HEK293 (cell line): ENCODE data around the gene STOX1.
"Not testable (repeated sequence)": the region's sequence is repeated elsewhere in the genome, so short reads cannot be mapped to it uniquely, and the experiment has no call there.

ENCODE experiments used
- CTCF ChIA-PET: fragments of 350-600 bp; formaldehyde crosslinking; extraction: SDS; loops from one replicate; lab custom pipeline; 2021; ENCODE audit warnings: antibody characterized with exemption; lab: Yijun Ruan, JAX
- POLR2A ChIA-PET: fragments of 300-600 bp; formaldehyde crosslinking; extraction: SDS; loops from one replicate; lab custom pipeline; 2020; ENCODE audit warnings: antibody characterized with exemption, inconsistent platforms; lab: Yijun Ruan, JAX
- H3K27ac ChIP-seq: fragments of 200-500 bp; sonication (Bioruptor generic); 2 replicates; pipeline ENCODE4 v1.5.1; 2014; ENCODE audit warnings: low read depth, low read length, control low read depth, inconsistent platforms; ENCODE audit errors: extremely low read depth
- H3K36me3 ChIP-seq, 2 experiments: fragments of 200-500 bp in 1 of 2; sonication (Bioruptor generic) in 1 of 2; 1 replicate in 1 of 2; 2 replicates in 1 of 2; pipeline ENCODE4 v1.5.1; 2014 to 2017; ENCODE audit warnings: inconsistent platforms in 2 of 2, low read length in 2 of 2; ENCODE audit not compliant: control insufficient read depth in 2 of 2, insufficient read depth in 1 of 2
- H3K4me1 ChIP-seq: fragments of 200-500 bp; sonication (Bioruptor generic); 2 replicates; pipeline ENCODE4 v1.5.1; 2014; ENCODE audit warnings: mild to moderate bottlenecking, low read length, inconsistent platforms; ENCODE audit not compliant: control insufficient read depth, insufficient read depth
- H3K4me3 ChIP-seq: 2 replicates; pipeline ENCODE4 v1.5.1; 2011; ENCODE audit warnings: low read depth, mild to moderate bottlenecking, control low read depth, low read length, moderate library complexity
- H3K9me3 ChIP-seq: fragments of 200-500 bp; sonication (Bioruptor generic); 2 replicates; pipeline ENCODE4 v1.5.1; 2014; ENCODE audit warnings: low read depth, low read length, inconsistent platforms; ENCODE audit not compliant: control insufficient read depth, insufficient read depth
- GLI4 ChIP-seq: fragments of 450-650 bp; formaldehyde crosslinking; IDR thresholded peaks from 2 replicates; pipeline ENCODE4 v1.5.1; 2016; ENCODE audit warnings: missing biosample characterization, missing genetic modification characterization
- GLIS2 ChIP-seq: fragments of 450-650 bp; formaldehyde crosslinking; IDR thresholded peaks from 2 replicates; pipeline ENCODE4 v1.5.1; 2016; ENCODE audit warnings: missing biosample characterization, missing genetic modification characterization
- PRDM4 ChIP-seq: fragments of 450-650 bp; formaldehyde crosslinking; IDR thresholded peaks from 2 replicates; pipeline ENCODE4 v1.5.1; 2017; ENCODE audit warnings: missing biosample characterization, missing genetic modification characterization
- SETDB1 ChIP-seq: IDR thresholded peaks from one replicate; pipeline ENCODE4 v1.6.1; 2017; ENCODE audit warnings: mild to moderate bottlenecking, low read length, moderate library complexity, mixed read lengths; ENCODE audit not compliant: insufficient read length
- ZEB2 ChIP-seq: fragments of 450-650 bp; formaldehyde crosslinking; IDR thresholded peaks from 2 replicates; pipeline ENCODE4 v1.5.1; 2016; ENCODE audit warnings: missing biosample characterization, missing genetic modification characterization
- ZNF202 ChIP-seq: fragments of 450-650 bp; formaldehyde crosslinking; IDR thresholded peaks from 2 replicates; pipeline ENCODE4 v1.5.1; 2016; ENCODE audit warnings: missing biosample characterization, missing genetic modification characterization, borderline replicate concordance
- ZNF26 ChIP-seq: fragments of 450-650 bp; formaldehyde crosslinking; IDR thresholded peaks from 2 replicates; pipeline ENCODE4 v1.5.1; 2016; ENCODE audit warnings: missing biosample characterization, missing genetic modification characterization
- ZNF404 ChIP-seq: fragments of 450-650 bp; formaldehyde crosslinking; IDR thresholded peaks from 2 replicates; pipeline ENCODE4 v1.5.1; 2017; ENCODE audit warnings: missing biosample characterization, missing genetic modification characterization
- ZNF529 ChIP-seq: fragments of 450-650 bp; formaldehyde crosslinking; IDR thresholded peaks from 2 replicates; pipeline ENCODE4 v1.5.1; 2017; ENCODE audit warnings: missing genetic modification characterization, missing biosample characterization; ENCODE audit not compliant: insufficient replicate concordance
- ZNF530 ChIP-seq: fragments of 450-650 bp; formaldehyde crosslinking; IDR thresholded peaks from 2 replicates; pipeline ENCODE4 v1.5.1; 2016; ENCODE audit warnings: low read depth, missing biosample characterization, missing genetic modification characterization
- ZNF549 ChIP-seq: fragments of 450-650 bp; IDR thresholded peaks from 2 replicates; pipeline ENCODE4 v1.5.1; 2018; ENCODE audit warnings: missing biosample characterization, missing genetic modification characterization, mild to moderate bottlenecking, inconsistent platforms, moderate library complexity
- ZNF560 ChIP-seq: fragments of 450-650 bp; formaldehyde crosslinking; IDR thresholded peaks from 2 replicates; pipeline ENCODE4 v1.5.1; 2017; ENCODE audit warnings: missing biosample characterization, missing genetic modification characterization, borderline replicate concordance
- ZNF561 ChIP-seq: fragments of 450-650 bp; IDR thresholded peaks from 2 replicates; pipeline ENCODE4 v1.5.1; 2018; ENCODE audit warnings: missing biosample characterization, missing genetic modification characterization, borderline replicate concordance
- ZNF610 ChIP-seq: fragments of 450-650 bp; formaldehyde crosslinking; IDR thresholded peaks from 2 replicates; pipeline ENCODE4 v1.5.1; 2016; ENCODE audit warnings: missing biosample characterization, missing genetic modification characterization, borderline replicate concordance
- ZNF626 ChIP-seq: fragments of 450-650 bp; sonication (Bioruptor Pico); formaldehyde crosslinking; IDR thresholded peaks from 2 replicates; pipeline ENCODE4 v1.5.1; 2018; ENCODE audit warnings: missing biosample characterization, missing genetic modification characterization, inconsistent platforms
- ZNF692 ChIP-seq: fragments of 450-650 bp; formaldehyde crosslinking; IDR thresholded peaks from 2 replicates; pipeline ENCODE4 v1.5.1; 2016; ENCODE audit warnings: missing biosample characterization, missing genetic modification characterization
- TF ChIP-seq, protein P1 (sequence below): fragments of 450-650 bp; formaldehyde crosslinking; optimal IDR thresholded peaks from 2 replicates; pipeline ENCODE3; 2016; ENCODE audit warnings: missing biosample characterization, mild to moderate bottlenecking, missing genetic modification characterization

Gene STOX1

DNA sequence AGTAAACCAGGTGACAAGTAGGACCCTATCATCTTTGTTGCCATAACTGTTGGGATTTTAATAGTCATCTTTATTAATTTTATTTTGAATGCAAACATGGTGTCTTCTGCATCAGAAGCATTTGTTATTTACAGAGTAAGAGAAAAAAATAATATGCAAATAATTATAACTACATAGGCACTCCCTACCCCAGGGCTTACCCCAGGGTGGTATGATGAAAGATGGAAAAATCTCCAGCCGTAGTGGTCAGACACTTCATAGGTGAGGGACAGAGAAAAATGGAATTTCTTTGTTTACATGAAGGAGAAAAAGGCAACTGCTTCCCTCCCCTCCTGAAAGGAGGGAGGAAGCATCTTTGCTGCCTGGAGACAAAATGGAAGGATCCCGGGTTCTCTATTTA lies 29.7 kb downstream of the STOX1 start (continued):
- TF ChIP-seq GLIS2 (tag by site-specific recombination) (no peak), SETDB1 (no peak), ZNF530 (tag by site-specific recombination) (no peak), ZNF626 (tag by site-specific recombination) (no peak), ZNF692 (tag by site-specific recombination) (no peak), ZNF560 (no peak), ZNF202 (no peak)
- TF ChIP-seq, protein P1, sequence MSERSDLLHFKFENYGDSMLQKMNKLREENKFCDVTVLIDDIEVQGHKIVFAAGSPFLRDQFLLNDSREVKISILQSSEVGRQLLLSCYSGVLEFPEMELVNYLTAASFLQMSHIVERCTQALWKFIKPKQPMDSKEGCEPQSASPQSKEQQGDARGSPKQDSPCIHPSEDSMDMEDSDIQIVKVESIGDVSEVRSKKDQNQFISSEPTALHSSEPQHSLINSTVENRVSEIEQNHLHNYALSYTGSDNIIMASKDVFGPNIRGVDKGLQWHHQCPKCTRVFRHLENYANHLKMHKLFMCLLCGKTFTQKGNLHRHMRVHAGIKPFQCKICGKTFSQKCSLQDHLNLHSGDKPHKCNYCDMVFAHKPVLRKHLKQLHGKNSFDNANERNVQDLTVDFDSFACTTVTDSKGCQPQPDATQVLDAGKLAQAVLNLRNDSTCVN (tag by site-specific recombination) = no peak

DNA sequence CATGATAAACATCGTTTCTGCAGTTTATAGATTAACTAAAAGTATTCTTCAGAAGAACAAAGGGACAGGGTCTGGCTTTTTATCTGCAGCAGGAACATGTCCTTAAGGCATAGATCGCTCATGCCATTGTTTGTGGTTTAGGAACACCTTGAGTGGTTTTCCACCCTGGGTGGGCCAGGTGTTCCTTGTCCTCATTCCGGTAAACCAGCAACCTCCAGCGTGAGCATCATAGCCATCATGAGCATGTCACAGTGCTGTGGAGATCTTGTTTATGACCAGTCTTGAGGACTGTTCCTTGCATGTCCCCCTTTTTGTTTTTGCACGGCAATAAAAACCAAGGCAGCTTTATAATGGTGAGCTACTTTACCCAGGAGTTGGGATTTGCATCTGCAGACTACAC lies 33.9 kb downstream of the STOX1 start:
- H3K4me3 ChIP-seq = no peak overlapping the region
- no peaks in the 10 kb centered on the region for H3K9me3 ChIP-seq
- H3K4me1 ChIP-seq = no peaks in the 10 kb centered on the region
- no peak overlapping the region for H3K27ac ChIP-seq
- TF ChIP-seq ZNF529 (tag by site-specific recombination) (peak; percentile 29), ZNF26 (tag by site-specific recombination) (peak; percentile 33; the same call in 1 of the 2 replicates), ZNF610 (0 out of 2 replicates have a peak, but pooled peaks have one; percentile 48), GLI4 (tag by site-specific recombination) (no peak), ZNF404 (no peak), ZNF549 (tag by site-specific recombination) (peak; percentile 47; the same call in 1 of the 2 replicates), SETDB1 (peak; percentile 88), ZEB2 (tag by site-specific recombination) (no peak)
- ChIA-PET POLR2A (no interaction called here), CTCF (no interaction called here)
- H3K36me3 ChIP-seq = no peaks in the 10 kb centered on the region

DNA sequence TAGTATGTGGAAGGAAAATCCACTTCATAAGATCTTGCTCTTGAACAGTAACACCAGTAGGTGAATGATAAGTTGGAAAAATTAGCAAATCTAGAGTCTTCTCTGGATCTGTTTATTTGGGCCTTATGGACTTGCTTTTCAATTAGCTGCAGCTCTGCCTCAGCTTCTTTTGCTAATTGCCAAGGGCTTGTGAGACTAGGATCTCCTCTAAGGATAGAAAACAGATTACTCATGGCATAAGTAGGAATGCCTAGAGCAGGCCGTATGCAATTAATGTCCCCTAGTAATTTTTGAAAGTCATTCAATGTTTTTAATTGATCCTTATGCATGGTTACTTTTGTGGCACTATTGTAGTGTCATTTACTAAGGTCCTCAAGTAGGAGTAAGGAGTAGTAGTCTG lies 37.3 kb downstream of the STOX1 start:
- Histone ChIP-seq H3K36me3 (no peaks in the 10 kb centered on the region), H3K27ac (no peak overlapping the region), H3K4me3 (no peak overlapping the region), H3K9me3 (no peaks in the 10 kb centered on the region), H3K4me1 (no peaks in the 10 kb centered on the region)
- ChIA-PET POLR2A (no interaction called here), CTCF (no interaction called here)
- TF ChIP-seq ZNF561 (tag by site-specific recombination) (no peak), PRDM4 (tag by site-specific recombination) (no peak)
- TF ChIP-seq, all 188 proteins: peak for 0

- POLR2A ChIA-PET, H3K27ac ChIP-seq, H3K9me3 ChIP-seq, H3K36me3 ChIP-seq, H3K4me3 ChIP-seq, CTCF ChIA-PET: not testable (repeated sequence)
- H3K4me1 ChIP-seq = peaks cover 15% of the 10 kb centered on the region
Observed at GRCh38 chr10:68868173-68868572, 40.8 kb downstream of the STOX1 start.
